A549 (cell line): ENCODE results near the gene ZSCAN30. TPM values are rescaled to one million over a fixed set of nuclear protein-coding genes. Genes with fewer than 3 reads are reported as not detected.

ENCODE experiments used
- ATAC-seq, 2 experiments: fragments of 200-7000 bp in 1 of 2; fragments of >200 bp in 1 of 2; cut with Nextera tagmentation in 1 of 2; cut with Tn5 transposase in 1 of 2; 3 replicates each; pipeline versions ENCODE4 v1.8.0 to v1.9.1; 2018 to 2020; ENCODE audit warnings: mild to moderate bottlenecking in 1 of 2, moderate library complexity in 1 of 2
- CTCF ChIA-PET: fragments of 300-600 bp; sonication (Branson Sonifier 250); formaldehyde crosslinking; extraction: SDS; loops from one replicate; lab custom pipeline; 2021; ENCODE audit warnings: antibody characterized with exemption, inconsistent platforms; lab: Yijun Ruan, JAX
- POLR2A ChIA-PET: fragments of 350-600 bp; formaldehyde crosslinking; extraction: SDS; loops from one replicate; lab custom pipeline; 2021; ENCODE audit warnings: antibody characterized with exemption, inconsistent platforms; lab: Yijun Ruan, JAX
- DNase-seq, 2 experiments: peaks; one replicate each; pipeline versions ENCODE4 v3.0.0 to v3.0.0-alpha.2; 2011 to 2016; ENCODE audit warnings: low read depth in 1 of 2, low spot score in 1 of 2
- FAIRE-seq: peaks from 2 replicates; lab custom pipeline; 2011; peaks lifted over from hg19 to GRCh38; lab: Jason Lieb, UNC
- H3K27ac ChIP-seq, 2 experiments: fragments of >200 bp; sonication (Bioruptor Twin); formaldehyde crosslinking; 3 replicates each; pipeline ENCODE4 v1.5.1; 2016 to 2017
- H3K4me1 ChIP-seq: fragments of >200 bp; sonication (Bioruptor Twin); formaldehyde crosslinking; 3 replicates; pipeline ENCODE4 v1.6.1; 2016
- H3K4me2 ChIP-seq: fragments of >200 bp; sonication (Bioruptor Twin); formaldehyde crosslinking; 3 replicates; pipeline ENCODE4 v1.6.1; 2016
- H3K4me3 ChIP-seq: fragments of >200 bp; sonication (Bioruptor Twin); formaldehyde crosslinking; 3 replicates; pipeline ENCODE4 v1.5.1; 2016
- H3K9me3 ChIP-seq: fragments of >200 bp; sonication (Bioruptor Twin); formaldehyde crosslinking; 3 replicates; pipeline ENCODE4 v1.6.1; 2016
- CBX8 ChIP-seq: fragments of 200-600 bp; sonication (generic); IDR thresholded peaks from 2 replicates; pipeline ENCODE4 v1.6.1; 2016
- EHF ChIP-seq: fragments of 250-450 bp; sonication (Bioruptor Pico); IDR thresholded peaks from 2 replicates; pipeline ENCODE4 v1.5.0; 2020; ENCODE audit warnings: mild to moderate bottlenecking
- EP300 ChIP-seq, 2 experiments: fragments of >200 bp; sonication (Bioruptor Twin); formaldehyde crosslinking; IDR thresholded peaks; 2 replicates in 1 of 2; 3 replicates in 1 of 2; pipeline ENCODE4 v1.6.1; 2016 to 2017
- FOSL2 ChIP-seq, 2 experiments: fragments of 450-650 bp in 1 of 2; fragments of >200 bp in 1 of 2; sonication (Bioruptor Twin) in 1 of 2; formaldehyde crosslinking; IDR thresholded peaks; 2 replicates each; pipeline versions ENCODE4 v1.5.0 to v1.6.1; 2016 to 2020; ENCODE audit warnings: mild to moderate bottlenecking in 1 of 2, moderate library complexity in 1 of 2
- FOXS1 ChIP-seq: fragments of 250-450 bp; sonication (Bioruptor Pico); IDR thresholded peaks from 2 replicates; pipeline ENCODE4 v1.5.0; 2020; ENCODE audit warnings: mild to moderate bottlenecking, moderate library complexity
- HEYL ChIP-seq: fragments of 250-450 bp; sonication (Bioruptor Pico); IDR thresholded peaks from 2 replicates; pipeline ENCODE4 v1.8.0; 2021; ENCODE audit warnings: mild to moderate bottlenecking, moderate library complexity
- HOXA7 ChIP-seq: fragments of 250-450 bp; sonication (Bioruptor Pico); IDR thresholded peaks from 2 replicates; pipeline ENCODE4 v1.5.0; 2020; ENCODE audit warnings: mild to moderate bottlenecking, moderate library complexity
- KDM5A ChIP-seq: fragments of 200-600 bp; sonication (generic); IDR thresholded peaks from 2 replicates; pipeline ENCODE4 v1.6.1; 2016; ENCODE audit warnings: antibody characterized with exemption, mild to moderate bottlenecking
- MYC ChIP-seq: IDR thresholded peaks from 2 replicates; pipeline ENCODE4 v1.6.1; 2012; ENCODE audit warnings: mild to moderate bottlenecking, inconsistent platforms, low read length, improper control_type of control experiment, borderline replicate concordance
- PHF8 ChIP-seq: fragments of 200-600 bp; sonication (generic); IDR thresholded peaks from 2 replicates; pipeline ENCODE4 v1.6.1; 2016; ENCODE audit warnings: low read depth, mild to moderate bottlenecking, antibody characterized with exemption, moderate library complexity, borderline replicate concordance
- POLR2A ChIP-seq: IDR thresholded peaks from 2 replicates; pipeline ENCODE4 v1.6.1; 2012; ENCODE audit warnings: mild to moderate bottlenecking, low read length
- RAD21 ChIP-seq, 2 experiments: fragments of >200 bp in 1 of 2; sonication (Bioruptor Twin) in 1 of 2; formaldehyde crosslinking in 1 of 2; IDR thresholded peaks in 1 of 2; conservative IDR thresholded peaks in 1 of 2; 2 replicates in 1 of 2; 3 replicates in 1 of 2; pipeline ENCODE4 v1.6.1; 2012 to 2018; ENCODE audit warnings: inconsistent platforms in 1 of 2
- TP53 ChIP-seq: fragments of 250-450 bp; sonication (Bioruptor Pico); IDR thresholded peaks from 2 replicates; pipeline ENCODE4 v1.5.0; 2021; ENCODE audit warnings: mild to moderate bottlenecking, moderate library complexity
- ZFP36 ChIP-seq: fragments of 450-650 bp; IDR thresholded peaks from 2 replicates; pipeline ENCODE4 v1.6.1; 2014; ENCODE audit warnings: borderline replicate concordance; ENCODE audit not compliant: partially characterized antibody
- ZSCAN20 ChIP-seq: fragments of 250-450 bp; sonication (Bioruptor Pico); IDR thresholded peaks from 2 replicates; pipeline ENCODE4 v1.8.0; 2022; ENCODE audit warnings: mild to moderate bottlenecking, moderate library complexity
- WGBS: methylation state at CpG from one replicate; pipeline ENCODE4 v1.1.6; 2017; ENCODE audit errors: missing lambda C conversion rate; 5-methylcytosine and 5-hydroxymethylcytosine counted together
- polyA plus RNA-seq, 4 experiments: library from polyadenylated mRNA; depleted of rRNA in 3 of 4; stranded (reverse); fragments of >200 nt; fragmentation: RNase III in 1 of 4; extraction: RNeasy Plus Mini Kit Qiagen cat#74134 plus additional on column Dnase treatment in 1 of 4; gene quantifications; 2 replicates in 3 of 4; 3 replicates in 1 of 4; pipeline ENCODE4 v1.2.3, GENCODE V29; 2011 to 2017
- TF ChIP-seq, protein P1 (sequence below): IDR thresholded peaks from 2 replicates; pipeline ENCODE4 v1.6.1; 2012
- TF ChIP-seq, protein P2 (sequence below): fragments of 150-350 bp; IDR thresholded peaks from 2 replicates; pipeline ENCODE4 v1.6.1; 2014; ENCODE audit warnings: low read depth, mild to moderate bottlenecking, low read length
- TF ChIP-seq, protein P3 (sequence below): fragments of >200 bp; sonication (Bioruptor Twin); formaldehyde crosslinking; IDR thresholded peaks from 3 replicates; pipeline ENCODE4 v1.6.1; 2016
- TF ChIP-seq, protein P4 (sequence below): fragments of 200-600 bp; sonication (generic); IDR thresholded peaks from 2 replicates; pipeline ENCODE4 v1.6.1; 2016; ENCODE audit warnings: antibody characterized with exemption, mild to moderate bottlenecking, moderate library complexity
- TF ChIP-seq, protein P5 (sequence below): IDR thresholded peaks from 2 replicates; pipeline ENCODE4 v1.6.1; 2012

ZSCAN30 gene
- polyA plus RNA-seq, 2 of the 4 experiments (the other 2 are of a cell fraction), result 2.9 to 3.0 TPM

DNA sequence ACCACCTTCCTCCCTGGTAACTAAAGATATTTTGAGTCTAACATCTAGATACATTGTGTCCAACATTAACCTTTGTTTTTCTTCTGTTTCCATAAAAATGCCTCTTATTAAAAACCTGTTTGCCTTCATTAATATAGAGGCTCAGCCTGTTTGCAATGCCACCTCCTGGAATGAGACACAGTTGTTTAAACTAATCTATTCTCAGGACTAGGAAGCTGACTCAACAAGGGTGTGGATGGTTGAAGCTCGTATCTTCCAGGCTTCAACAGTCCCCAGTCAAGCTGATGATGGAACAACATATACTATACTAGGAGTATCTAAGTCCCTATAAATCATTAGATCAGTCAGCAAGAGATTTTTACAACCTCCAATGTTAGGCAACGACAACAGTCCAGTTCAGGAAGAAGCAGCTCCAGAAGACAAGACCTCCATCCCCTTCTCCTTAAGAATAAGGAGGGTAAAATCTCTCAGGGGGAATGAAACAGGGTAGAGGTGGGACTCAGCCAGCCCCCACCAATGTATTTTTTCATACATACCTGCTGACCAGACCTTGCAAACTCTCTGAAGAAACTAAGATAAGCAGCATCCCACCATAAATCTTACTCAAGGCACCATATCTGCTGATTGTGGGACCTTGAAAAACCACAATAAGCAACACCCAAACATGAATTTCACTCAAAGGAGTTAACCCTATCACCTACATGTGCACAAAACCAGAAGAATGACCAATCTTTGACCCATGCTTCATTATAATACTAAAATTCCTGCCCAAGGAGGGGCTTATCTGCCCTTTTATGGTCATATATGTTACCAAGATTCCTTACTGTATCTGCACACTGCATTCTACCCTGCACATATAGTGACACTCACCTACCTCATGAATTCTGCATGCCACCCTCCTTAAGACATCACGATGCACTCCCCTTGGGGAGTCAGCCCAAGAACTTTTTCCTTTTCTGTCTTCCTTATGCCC, 32.7 kb upstream of the ZSCAN30 start:
- no peak for ATAC-seq
- no peaks in the 10 kb centered on the region for H3K4me1 ChIP-seq
- TF ChIP-seq KDM5A, result no peak
- TF ChIP-seq, protein P1, sequence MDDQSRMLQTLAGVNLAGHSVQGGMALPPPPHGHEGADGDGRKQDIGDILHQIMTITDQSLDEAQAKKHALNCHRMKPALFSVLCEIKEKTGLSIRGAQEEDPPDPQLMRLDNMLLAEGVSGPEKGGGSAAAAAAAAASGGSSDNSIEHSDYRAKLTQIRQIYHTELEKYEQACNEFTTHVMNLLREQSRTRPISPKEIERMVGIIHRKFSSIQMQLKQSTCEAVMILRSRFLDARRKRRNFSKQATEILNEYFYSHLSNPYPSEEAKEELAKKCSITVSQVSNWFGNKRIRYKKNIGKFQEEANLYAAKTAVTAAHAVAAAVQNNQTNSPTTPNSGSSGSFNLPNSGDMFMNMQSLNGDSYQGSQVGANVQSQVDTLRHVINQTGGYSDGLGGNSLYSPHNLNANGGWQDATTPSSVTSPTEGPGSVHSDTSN, result no peak
- no peak for TF ChIP-seq MYC
- no peak for TF ChIP-seq RAD21 (conservative IDR thresholded peaks at IDR 0.05 in 1 of 2, IDR thresholded peaks at IDR 0.05 in 1 of 2)
- TF ChIP-seq HEYL (CRISPR knock-in tag), result no peak
- TF ChIP-seq ZFP36, result no peak
- TF ChIP-seq, protein P2, sequence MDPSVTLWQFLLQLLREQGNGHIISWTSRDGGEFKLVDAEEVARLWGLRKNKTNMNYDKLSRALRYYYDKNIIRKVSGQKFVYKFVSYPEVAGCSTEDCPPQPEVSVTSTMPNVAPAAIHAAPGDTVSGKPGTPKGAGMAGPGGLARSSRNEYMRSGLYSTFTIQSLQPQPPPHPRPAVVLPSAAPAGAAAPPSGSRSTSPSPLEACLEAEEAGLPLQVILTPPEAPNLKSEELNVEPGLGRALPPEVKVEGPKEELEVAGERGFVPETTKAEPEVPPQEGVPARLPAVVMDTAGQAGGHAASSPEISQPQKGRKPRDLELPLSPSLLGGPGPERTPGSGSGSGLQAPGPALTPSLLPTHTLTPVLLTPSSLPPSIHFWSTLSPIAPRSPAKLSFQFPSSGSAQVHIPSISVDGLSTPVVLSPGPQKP, result no peak
- no peak for TF ChIP-seq EHF (CRISPR knock-in tag)
- no peak for TF ChIP-seq TP53 (CRISPR knock-in tag)
- TF ChIP-seq, protein P3, sequence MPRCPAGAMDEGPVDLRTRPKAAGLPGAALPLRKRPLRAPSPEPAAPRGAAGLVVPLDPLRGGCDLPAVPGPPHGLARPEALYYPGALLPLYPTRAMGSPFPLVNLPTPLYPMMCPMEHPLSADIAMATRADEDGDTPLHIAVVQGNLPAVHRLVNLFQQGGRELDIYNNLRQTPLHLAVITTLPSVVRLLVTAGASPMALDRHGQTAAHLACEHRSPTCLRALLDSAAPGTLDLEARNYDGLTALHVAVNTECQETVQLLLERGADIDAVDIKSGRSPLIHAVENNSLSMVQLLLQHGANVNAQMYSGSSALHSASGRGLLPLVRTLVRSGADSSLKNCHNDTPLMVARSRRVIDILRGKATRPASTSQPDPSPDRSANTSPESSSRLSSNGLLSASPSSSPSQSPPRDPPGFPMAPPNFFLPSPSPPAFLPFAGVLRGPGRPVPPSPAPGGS, result no peak
- no peak for TF ChIP-seq FOSL2 (IDR thresholded peaks at IDR 0.05)
- TF ChIP-seq FOSL2 (CRISPR knock-in tag; IDR thresholded peaks at IDR 0.05), result no peak
- TF ChIP-seq, protein P4, sequence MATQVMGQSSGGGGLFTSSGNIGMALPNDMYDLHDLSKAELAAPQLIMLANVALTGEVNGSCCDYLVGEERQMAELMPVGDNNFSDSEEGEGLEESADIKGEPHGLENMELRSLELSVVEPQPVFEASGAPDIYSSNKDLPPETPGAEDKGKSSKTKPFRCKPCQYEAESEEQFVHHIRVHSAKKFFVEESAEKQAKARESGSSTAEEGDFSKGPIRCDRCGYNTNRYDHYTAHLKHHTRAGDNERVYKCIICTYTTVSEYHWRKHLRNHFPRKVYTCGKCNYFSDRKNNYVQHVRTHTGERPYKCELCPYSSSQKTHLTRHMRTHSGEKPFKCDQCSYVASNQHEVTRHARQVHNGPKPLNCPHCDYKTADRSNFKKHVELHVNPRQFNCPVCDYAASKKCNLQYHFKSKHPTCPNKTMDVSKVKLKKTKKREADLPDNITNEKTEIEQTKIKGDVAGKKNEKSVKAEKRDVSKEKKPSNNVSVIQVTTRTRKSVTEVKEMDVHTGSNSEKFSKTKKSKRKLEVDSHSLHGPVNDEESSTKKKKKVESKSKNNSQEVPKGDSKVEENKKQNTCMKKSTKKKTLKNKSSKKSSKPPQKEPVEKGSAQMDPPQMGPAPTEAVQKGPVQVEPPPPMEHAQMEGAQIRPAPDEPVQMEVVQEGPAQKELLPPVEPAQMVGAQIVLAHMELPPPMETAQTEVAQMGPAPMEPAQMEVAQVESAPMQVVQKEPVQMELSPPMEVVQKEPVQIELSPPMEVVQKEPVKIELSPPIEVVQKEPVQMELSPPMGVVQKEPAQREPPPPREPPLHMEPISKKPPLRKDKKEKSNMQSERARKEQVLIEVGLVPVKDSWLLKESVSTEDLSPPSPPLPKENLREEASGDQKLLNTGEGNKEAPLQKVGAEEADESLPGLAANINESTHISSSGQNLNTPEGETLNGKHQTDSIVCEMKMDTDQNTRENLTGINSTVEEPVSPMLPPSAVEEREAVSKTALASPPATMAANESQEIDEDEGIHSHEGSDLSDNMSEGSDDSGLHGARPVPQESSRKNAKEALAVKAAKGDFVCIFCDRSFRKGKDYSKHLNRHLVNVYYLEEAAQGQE, result no peak
- TF ChIP-seq, protein P5, sequence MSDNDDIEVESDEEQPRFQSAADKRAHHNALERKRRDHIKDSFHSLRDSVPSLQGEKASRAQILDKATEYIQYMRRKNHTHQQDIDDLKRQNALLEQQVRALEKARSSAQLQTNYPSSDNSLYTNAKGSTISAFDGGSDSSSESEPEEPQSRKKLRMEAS, result no peak
- TF ChIP-seq PHF8, result no peak
- no peak for TF ChIP-seq EP300 (IDR thresholded peaks at IDR 0.05)
- no peak for TF ChIP-seq CBX8
- TF ChIP-seq ZSCAN20 (CRISPR knock-in tag), result no peak
- no peak for TF ChIP-seq HOXA7 (CRISPR knock-in tag)
- no peak for TF ChIP-seq POLR2A
- no peak for TF ChIP-seq FOXS1
- H3K4me3 ChIP-seq, result no peak overlapping the region
- H3K4me2 ChIP-seq, result no peak overlapping the region
- FAIRE-seq, result no peak
- no peaks in the 10 kb centered on the region; the same call in 1 of the 3 replicates for H3K9me3 ChIP-seq
- ChIA-PET CTCF (interaction anchor here (0.9 kb wide), 1 partner anchor 89 kb away, joined by 3 read pairs; no protein-coding TSS in a partner anchor), POLR2A (interaction anchor here (0.6 kb wide), 1 partner anchor 57 kb away, joined by 6 read pairs; no protein-coding TSS in a partner anchor)
- no peak for DNase-seq
- H3K27ac ChIP-seq, result no peak overlapping the region
- 25% methylated on average over 3 of the region's 3 CpGs for WGBS
